Neural crest cell (in vitro differentiated cells): ENCODE measurements around the gene PHC3. TPM values are rescaled to one million over a fixed set of nuclear protein-coding genes. Genes with fewer than 3 reads are reported as not detected.

Experiments
- DNase-seq: peaks from one replicate; pipeline ENCODE4 v3.0.0; 2021; ENCODE audit warnings: low read depth, mixed read lengths, low spot score
- H3K27ac Mint-ChIP-seq: one replicate; pipeline ENCODE4 v1.8.0; 2021; ENCODE audit warnings: mild to moderate bottlenecking, mixed read lengths; ENCODE audit not compliant: unreplicated experiment
- H3K27me3 Mint-ChIP-seq: 2 replicates; pipeline ENCODE4 v1.8.0; 2021; ENCODE audit warnings: low read depth, mild to moderate bottlenecking, mixed read lengths
- H3K36me3 Mint-ChIP-seq: 2 replicates; pipeline ENCODE4 v1.8.0; 2021; ENCODE audit warnings: low read depth, mild to moderate bottlenecking, mixed read lengths
- H3K4me1 Mint-ChIP-seq: 2 replicates; pipeline ENCODE4 v1.8.0; 2021; ENCODE audit warnings: mixed read lengths
- H3K4me3 Mint-ChIP-seq: one replicate; pipeline ENCODE4 v1.8.0; 2021; ENCODE audit warnings: mild to moderate bottlenecking, mixed read lengths
- H3K9me3 Mint-ChIP-seq: 2 replicates; pipeline ENCODE4 v1.8.0; 2021; ENCODE audit warnings: mixed read lengths
- total RNA-seq: library from RNA; stranded (reverse); gene quantifications from 2 replicates; pipeline ENCODE4 v1.2.1, GENCODE V29; 2021
- TF ChIP-seq, protein P1 (sequence below): fragments of 200-600 bp; sonication (generic); conservative IDR thresholded peaks from 2 replicates; pipeline ENCODE4 v1.5.0; 2021; ENCODE audit warnings: antibody characterized with exemption, mild to moderate bottlenecking

Gene PHC3
- total RNA-seq, 1 donor from 2014 or later: 35.2 TPM

- TF ChIP-seq, protein P1, sequence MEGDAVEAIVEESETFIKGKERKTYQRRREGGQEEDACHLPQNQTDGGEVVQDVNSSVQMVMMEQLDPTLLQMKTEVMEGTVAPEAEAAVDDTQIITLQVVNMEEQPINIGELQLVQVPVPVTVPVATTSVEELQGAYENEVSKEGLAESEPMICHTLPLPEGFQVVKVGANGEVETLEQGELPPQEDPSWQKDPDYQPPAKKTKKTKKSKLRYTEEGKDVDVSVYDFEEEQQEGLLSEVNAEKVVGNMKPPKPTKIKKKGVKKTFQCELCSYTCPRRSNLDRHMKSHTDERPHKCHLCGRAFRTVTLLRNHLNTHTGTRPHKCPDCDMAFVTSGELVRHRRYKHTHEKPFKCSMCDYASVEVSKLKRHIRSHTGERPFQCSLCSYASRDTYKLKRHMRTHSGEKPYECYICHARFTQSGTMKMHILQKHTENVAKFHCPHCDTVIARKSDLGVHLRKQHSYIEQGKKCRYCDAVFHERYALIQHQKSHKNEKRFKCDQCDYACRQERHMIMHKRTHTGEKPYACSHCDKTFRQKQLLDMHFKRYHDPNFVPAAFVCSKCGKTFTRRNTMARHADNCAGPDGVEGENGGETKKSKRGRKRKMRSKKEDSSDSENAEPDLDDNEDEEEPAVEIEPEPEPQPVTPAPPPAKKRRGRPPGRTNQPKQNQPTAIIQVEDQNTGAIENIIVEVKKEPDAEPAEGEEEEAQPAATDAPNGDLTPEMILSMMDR: no peak
- Mint-ChIP-seq H3K27ac (peak overlapping the region; percentile 92), H3K9me3 (no peaks in the 10 kb centered on the region), H3K36me3 (peaks cover 11% of the 10 kb centered on the region), H3K4me1 (peaks cover 27% of the 10 kb centered on the region), H3K4me3 (peak overlapping the region; percentile 92), H3K27me3 (no peaks in the 10 kb centered on the region)
- DNase-seq: no peak
These were observed 1.2 kb downstream of the PHC3 start for GRCh38 chr3:170180079-170180907.

- Mint-ChIP-seq H3K36me3 (peaks cover 14% of the 10 kb centered on the region), H3K4me3 (peak overlapping the region; percentile 92), H3K27me3 (no peaks in the 10 kb centered on the region), H3K27ac (no peak overlapping the region), H3K9me3 (no peaks in the 10 kb centered on the region), H3K4me1 (peaks cover 27% of the 10 kb centered on the region)
- TF ChIP-seq, protein P1: no peak
- no peak for DNase-seq
These were observed 2.1 kb downstream of the PHC3 start for GRCh38 chr3:170179432-170179831.

DNA sequence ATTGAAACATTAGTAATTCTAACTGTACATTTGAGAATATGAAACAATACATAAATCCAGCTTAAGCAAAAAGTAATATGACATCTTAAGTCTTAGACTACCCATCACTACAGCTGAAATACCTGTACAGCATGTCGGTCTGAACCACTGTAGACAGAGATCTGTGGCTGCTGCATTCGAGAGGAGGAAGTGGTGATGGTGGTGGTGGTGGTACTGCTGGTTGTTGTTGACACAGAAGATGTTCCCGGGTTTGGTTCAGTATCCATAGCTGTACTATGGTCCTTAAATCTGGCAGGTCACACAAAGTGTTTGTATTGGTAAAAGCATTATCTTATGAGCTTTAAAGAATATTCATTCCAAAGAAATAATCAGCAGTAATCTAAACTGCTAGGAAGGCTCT lies 2.9 kb downstream of the PHC3 start:
- Mint-ChIP-seq H3K36me3 (peaks cover 16% of the 10 kb centered on the region), H3K4me3 (peak overlapping the region; percentile 68), H3K27me3 (no peaks in the 10 kb centered on the region), H3K4me1 (peaks cover 27% of the 10 kb centered on the region), H3K27ac (no peak overlapping the region), H3K9me3 (no peaks in the 10 kb centered on the region)
- DNase-seq: no peak
- TF ChIP-seq, protein P1: no peak

DNA sequence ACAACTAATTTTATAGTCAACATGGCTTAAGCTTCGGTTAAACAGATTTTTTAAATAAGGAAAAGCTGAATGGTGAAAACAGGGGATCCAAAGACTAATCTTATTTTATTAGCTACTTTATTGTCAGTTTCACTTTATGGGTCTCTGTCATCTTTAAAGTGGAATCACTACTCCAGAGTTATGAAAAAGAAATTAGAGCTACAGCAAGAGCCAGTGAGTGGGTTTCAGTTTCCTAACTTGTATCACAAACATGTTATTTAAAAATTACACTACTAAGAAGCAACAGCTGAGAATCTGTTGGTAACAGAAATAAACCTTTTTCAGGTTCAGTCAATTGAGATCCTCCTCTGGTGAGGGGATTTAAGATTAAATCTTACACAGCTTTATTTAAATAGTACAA lies 10.0 kb downstream of the PHC3 start:
- H3K27ac Mint-ChIP-seq: no peak overlapping the region
- peaks cover 18% of the 10 kb centered on the region for H3K36me3 Mint-ChIP-seq

GRCh38 chr3:170164717-170165116 lies 16.8 kb downstream of the PHC3 start:
- TF ChIP-seq, protein P1: no peak
- Mint-ChIP-seq H3K27ac (no peak overlapping the region), H3K4me1 (no peaks in the 10 kb centered on the region), H3K36me3 (peaks cover 50% of the 10 kb centered on the region), H3K9me3 (peaks cover 13% of the 10 kb centered on the region), H3K27me3 (no peaks in the 10 kb centered on the region), H3K4me3 (no peak overlapping the region)
- DNase-seq: no peak

More for the DNA sequence above, 10.0 kb downstream of the PHC3 start:
- no peaks in the 10 kb centered on the region for H3K9me3 Mint-ChIP-seq
- DNase-seq: no peak
- no peaks in the 10 kb centered on the region for H3K27me3 Mint-ChIP-seq
- TF ChIP-seq, protein P1: no peak
- H3K4me3 Mint-ChIP-seq: no peak overlapping the region
- H3K4me1 Mint-ChIP-seq: no peaks in the 10 kb centered on the region
